HAP-1 (cell line): Measurements from ENCODE around the gene SLC39A11.
"Not testable (repeated sequence)": the region's sequence is repeated elsewhere in the genome, so short reads cannot be mapped to it uniquely, and the experiment has no call there.

Experiments used
- DNase-seq, 2 experiments: peaks; one replicate each; pipeline ENCODE4 v3.0.0-alpha.2; 2016 to 2020; ENCODE audit warnings: low spot score in 2 of 2
- H3K27me3 ChIP-seq: fragments of 250-450 bp; sonication (Bioruptor Pico); 2 replicates; pipeline ENCODE4 v1.5.1; 2020; ENCODE audit warnings: low read depth, mild to moderate bottlenecking, moderate library complexity
- H3K36me3 ChIP-seq: fragments of 250-450 bp; sonication (Bioruptor Pico); replicated peaks from 2 replicates; pipeline ENCODE4 v1.5.1; 2020; ENCODE audit warnings: mild to moderate bottlenecking
- H3K4me1 ChIP-seq: fragments of 250-450 bp; sonication (Bioruptor Pico); 2 replicates; pipeline ENCODE4 v1.5.1; 2020; ENCODE audit warnings: mild to moderate bottlenecking
- H3K4me3 ChIP-seq: fragments of 250-450 bp; sonication (Bioruptor Pico); 2 replicates; pipeline ENCODE4 v1.5.1; 2020; ENCODE audit warnings: mild to moderate bottlenecking, moderate library complexity
- H3K9me3 ChIP-seq: fragments of 250-450 bp; sonication (Bioruptor Pico); 2 replicates; pipeline ENCODE4 v1.5.1; 2020; ENCODE audit warnings: mild to moderate bottlenecking, moderate library complexity
- in situ Hi-C: fragments of 300-500 bp; cut with MboI; formaldehyde crosslinking; loops from 3 replicates; pipeline ENCODE4 v1.14.3; 2020; ENCODE audit warnings: low sequenced_read_pairs, inconsistent platforms, mixed read lengths

The SLC39A11 gene

DNA sequence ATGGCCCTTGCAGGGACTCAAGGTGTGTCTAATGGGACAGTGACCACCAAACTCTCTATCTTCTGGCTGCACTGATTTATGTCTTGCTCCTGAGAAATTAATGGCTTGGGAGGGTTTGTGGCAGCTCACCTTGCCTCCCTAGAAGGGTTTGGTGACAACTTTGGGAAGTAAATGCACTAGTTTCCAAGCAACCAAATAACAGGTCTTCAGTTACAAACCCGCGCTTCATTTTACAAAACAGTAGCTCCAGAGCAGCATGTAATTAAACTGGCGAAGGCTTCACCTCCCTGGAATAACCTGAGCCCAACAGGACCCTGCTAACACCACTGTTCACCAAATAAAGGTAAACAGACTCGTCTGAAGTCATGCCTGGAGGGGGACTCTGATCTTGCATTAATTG, 318.3 kb downstream of the SLC39A11 start:
- Histone ChIP-seq H3K4me1 (no peaks in the 10 kb centered on the region), H3K9me3 (no peaks in the 10 kb centered on the region), H3K27me3 (no peaks in the 10 kb centered on the region), H3K36me3 (no peaks in the 10 kb centered on the region), H3K4me3 (no peak overlapping the region)
- in situ Hi-C loops: no loop called here
- DNase-seq: no peak

DNA sequence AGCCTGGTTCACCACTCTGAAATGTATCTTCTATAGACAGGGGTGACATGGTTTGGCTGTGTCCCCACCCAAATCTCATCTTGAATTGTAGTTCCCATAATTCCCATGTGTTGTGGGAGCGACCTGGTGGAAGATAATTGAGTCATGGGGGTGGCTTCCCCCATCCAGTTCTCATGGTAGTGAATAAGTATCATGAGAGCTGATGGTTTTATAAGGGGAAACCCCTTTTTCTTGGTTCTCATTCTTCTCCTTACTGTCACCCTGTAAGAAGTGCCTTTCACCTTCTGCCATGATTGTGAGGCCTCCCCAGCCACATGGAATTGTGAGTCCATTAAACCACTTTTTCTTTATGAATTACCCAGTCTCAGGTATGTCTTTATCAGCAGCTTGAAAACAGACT, 319.3 kb downstream of the SLC39A11 start:
- DNase-seq, H3K27me3 ChIP-seq, H3K4me1 ChIP-seq, H3K36me3 ChIP-seq, H3K4me3 ChIP-seq, in situ Hi-C loops, H3K9me3 ChIP-seq: not testable (repeated sequence)

DNA sequence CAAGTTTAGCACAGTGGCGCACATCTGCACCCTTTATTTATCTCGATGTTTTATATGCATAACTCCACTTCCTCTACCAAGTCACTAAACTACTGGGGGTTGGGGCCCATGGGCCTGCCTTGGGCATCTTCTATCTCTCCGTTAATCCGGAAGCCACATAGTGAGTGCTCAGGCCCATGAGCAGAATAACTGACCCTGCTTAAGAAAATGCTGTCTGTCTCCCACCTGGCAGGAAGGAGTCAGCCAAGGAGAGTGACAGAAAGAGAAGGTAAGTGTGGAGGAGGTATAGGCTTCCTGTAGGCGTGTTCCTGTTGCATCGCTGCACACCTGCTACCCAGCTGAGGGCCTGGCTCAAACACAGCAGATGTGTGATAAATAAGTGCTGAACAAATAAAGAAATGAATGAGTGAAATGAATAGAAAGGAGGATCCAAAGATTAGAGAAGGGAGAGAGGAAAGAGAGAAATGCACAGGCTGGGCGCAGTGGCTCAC, 320.1 kb downstream of the SLC39A11 start:
- Histone ChIP-seq H3K4me3 (no peak overlapping the region), H3K4me1 (no peaks in the 10 kb centered on the region)
- in situ Hi-C loops: no loop called here

DNA sequence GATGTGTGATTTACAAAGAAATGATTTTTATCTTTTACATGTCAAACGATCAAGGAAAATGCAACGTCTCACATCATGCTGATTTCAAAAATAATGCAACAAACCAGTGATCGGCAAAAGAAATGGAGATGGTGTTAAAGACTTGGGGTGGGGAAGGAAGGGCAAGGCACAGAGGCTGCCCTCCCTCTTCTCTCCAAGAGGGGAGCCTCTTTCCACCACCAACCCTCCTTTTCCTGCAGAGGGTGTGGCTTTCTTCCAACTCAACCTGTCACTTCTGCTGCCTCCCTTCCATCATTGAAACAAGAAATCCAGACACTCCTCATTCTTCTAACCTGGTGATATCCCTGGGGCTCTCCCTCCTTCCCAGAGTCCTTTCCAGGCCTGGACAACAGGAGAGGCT, 320.8 kb downstream of the SLC39A11 start:
- Histone ChIP-seq H3K4me3 (no peak overlapping the region), H3K4me1 (no peaks in the 10 kb centered on the region), H3K9me3 (no peaks in the 10 kb centered on the region), H3K27me3 (no peaks in the 10 kb centered on the region), H3K36me3 (no peaks in the 10 kb centered on the region)
- no peak for DNase-seq
- in situ Hi-C loops: no loop called here

More for the DNA sequence above, 320.1 kb downstream of the SLC39A11 start:
- Histone ChIP-seq H3K36me3 (no peaks in the 10 kb centered on the region), H3K27me3 (no peaks in the 10 kb centered on the region), H3K9me3 (no peaks in the 10 kb centered on the region)
- DNase-seq: no peak

DNA sequence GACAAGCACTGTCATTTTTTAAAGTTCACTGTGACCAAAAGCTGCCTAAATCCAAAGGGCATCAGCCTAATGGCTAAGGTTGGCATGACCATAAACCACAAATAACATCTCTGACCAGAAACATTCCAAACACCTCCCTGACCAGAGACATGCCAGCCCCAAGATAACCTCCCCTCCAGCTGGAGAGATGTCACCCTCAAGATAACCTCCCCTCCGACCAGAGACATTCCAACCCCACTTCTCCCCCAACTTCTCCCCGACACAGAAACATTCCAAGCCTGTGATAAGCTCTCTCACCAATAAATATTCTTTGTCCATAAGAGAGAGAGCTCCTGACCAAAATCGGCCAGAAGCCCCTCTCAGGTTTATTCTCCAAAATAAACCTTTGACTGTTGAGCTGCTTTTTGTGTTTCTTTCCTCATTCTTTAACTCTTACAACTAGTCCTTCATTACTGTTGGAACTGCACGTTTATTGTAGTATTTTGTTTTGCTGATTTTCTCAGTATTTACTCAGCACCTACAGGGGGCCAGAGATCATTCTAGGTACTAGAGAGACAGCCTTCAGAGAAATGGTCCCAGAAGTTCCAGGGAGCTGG, 325.6 kb downstream of the SLC39A11 start:
- H3K9me3 ChIP-seq: no peaks in the 10 kb centered on the region
- no peaks in the 10 kb centered on the region for H3K36me3 ChIP-seq
- H3K4me1 ChIP-seq: no peaks in the 10 kb centered on the region
- H3K4me3 ChIP-seq: no peak overlapping the region
- in situ Hi-C loops: no loop called here
- no peaks in the 10 kb centered on the region for H3K27me3 ChIP-seq
- DNase-seq: no peak

DNA sequence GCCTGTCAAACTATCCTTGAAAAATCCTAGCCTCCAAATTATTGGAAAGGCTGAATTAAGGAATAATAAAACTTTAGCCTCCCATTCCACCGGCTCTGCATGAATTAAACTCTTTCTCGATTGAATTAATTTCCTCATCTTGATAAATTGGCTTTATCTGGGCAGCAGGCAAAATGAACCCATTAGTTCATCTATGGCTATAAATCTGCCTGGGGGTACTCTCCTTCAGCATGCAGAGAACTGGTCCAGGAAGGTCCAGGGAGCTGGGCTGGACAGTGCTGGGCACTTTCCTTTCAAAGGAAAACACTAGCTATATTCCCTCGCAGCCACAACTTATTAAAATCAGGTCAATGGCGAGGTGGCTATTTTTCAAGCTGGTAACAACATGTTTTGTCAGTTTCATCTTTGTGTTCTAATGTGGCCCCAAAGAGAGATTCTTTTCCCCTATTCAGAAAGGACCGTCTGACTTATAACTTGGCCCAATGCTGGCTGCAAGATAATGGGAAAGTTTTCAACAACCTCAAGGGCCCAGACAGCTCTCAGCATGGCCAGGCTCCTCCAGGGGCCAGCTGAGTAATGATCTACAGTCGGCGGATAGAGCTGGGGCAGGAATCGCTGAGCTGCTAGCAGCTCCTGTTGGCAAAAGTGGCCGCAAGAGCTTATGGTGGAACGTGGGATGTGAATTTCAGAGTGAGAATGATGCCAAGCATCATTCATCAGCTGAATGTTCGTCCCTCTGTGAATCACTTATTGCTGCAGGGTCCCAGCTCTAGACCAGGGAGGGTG, 326.9 kb downstream of the SLC39A11 start:
- in situ Hi-C loops: no loop called here
- no peaks in the 10 kb centered on the region for H3K27me3 ChIP-seq

DNA sequence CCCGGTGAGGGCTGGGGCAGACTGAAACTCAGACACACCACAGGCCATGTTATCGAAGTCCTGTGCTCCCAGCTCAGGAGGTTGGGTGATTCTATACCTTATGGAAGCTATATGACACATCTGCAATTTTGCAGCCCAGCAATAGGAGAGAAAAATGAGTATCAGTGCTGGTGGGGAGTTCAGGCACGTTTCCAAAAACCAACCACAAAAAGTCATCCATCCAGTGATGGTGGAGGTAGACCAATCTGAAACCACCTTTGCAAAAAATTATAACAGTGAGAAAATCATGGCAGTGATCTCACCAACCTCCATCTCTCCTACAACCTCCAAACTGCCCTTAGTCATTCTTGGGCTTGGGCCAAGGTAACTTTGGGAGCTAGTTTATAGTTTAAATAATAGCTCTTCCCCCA, 327.9 kb downstream of the SLC39A11 start:
- Histone ChIP-seq H3K9me3 (no peaks in the 10 kb centered on the region), H3K4me3 (no peak overlapping the region), H3K4me1 (no peaks in the 10 kb centered on the region), H3K36me3 (no peaks in the 10 kb centered on the region), H3K27me3 (no peaks in the 10 kb centered on the region)
- DNase-seq: no peak
- in situ Hi-C loops: no loop called here

More for the DNA sequence above, 326.9 kb downstream of the SLC39A11 start:
- Histone ChIP-seq H3K9me3 (no peaks in the 10 kb centered on the region), H3K4me3 (no peak overlapping the region), H3K36me3 (no peaks in the 10 kb centered on the region), H3K4me1 (no peaks in the 10 kb centered on the region)
- no peak for DNase-seq

DNA sequence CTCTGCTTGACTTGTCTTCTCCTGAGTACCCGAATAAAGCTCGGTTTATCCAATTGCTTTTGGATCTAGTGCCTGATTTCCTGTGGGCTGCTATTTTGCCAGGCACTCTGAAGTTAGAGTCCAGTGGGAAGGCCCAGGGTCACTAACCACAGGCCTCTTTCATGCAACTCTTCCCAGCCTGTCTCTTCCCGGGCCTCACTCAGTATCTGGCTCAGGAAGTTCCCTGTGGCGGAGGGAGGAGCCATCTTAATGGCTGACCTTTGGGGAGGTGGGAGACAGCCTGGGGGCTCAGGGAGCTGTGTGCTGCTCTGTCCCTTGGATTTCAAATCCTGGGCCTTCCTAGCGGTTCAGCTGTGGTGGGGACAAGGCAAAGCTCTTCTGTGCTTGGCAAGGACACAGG, 328.5 kb downstream of the SLC39A11 start:
- Histone ChIP-seq H3K4me3 (no peak overlapping the region), H3K4me1 (no peaks in the 10 kb centered on the region), H3K36me3 (no peaks in the 10 kb centered on the region), H3K27me3 (no peaks in the 10 kb centered on the region), H3K9me3 (no peaks in the 10 kb centered on the region)
- DNase-seq: no peak
- in situ Hi-C loops: no loop called here

DNA sequence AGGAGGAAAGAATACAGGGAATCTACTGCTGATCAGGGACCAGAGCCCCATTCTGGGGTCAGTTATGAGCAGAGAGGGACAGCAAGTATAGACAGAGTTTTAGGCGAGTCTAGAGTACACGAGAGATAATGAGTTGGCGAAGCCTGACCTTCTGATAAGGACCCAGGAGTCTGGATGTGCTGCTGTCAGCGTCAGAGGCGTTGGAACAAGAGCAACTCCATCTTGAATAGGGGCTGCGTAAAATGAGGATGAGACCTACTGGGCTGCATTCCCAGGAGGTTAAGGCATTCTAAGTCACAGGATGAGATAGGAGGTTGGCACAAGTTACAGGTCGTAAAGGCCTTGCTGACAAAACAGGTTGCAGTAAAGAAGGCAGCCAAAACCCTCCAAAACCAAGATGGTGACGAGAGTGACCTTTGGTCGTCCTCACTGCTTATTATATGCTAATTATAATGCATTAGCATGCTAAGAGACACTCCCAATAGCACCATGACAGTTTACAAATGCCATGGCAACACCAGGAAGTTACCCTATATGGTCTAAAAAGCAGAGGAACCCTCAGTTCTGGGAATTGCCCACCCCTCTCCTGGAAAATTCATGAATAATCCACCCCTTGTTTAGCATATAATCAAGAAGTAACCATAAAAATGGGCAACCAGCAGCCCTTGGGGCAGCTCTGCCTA, 330.5 kb downstream of the SLC39A11 start:
- H3K4me3 ChIP-seq, DNase-seq, in situ Hi-C loops, H3K36me3 ChIP-seq, H3K27me3 ChIP-seq, H3K9me3 ChIP-seq, H3K4me1 ChIP-seq: not testable (repeated sequence)

DNA sequence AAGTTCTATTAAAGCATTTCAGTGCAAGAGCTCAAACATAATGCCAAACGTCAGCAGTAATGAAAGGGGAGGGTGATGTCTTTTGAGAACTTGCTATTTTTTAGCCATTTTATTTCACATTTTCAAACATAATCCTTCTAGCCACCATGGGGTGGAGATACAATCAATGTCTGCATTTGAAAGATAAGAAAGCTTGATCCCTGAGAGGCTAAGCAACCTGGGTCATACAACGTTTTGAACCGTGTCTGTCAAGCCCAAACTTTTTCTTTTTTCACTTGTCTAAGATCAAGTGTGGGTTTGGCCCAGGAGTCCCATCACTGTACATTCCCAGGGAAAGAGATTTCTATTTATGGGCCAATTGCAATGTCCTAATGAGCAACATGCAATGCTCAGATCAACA, 331.1 kb downstream of the SLC39A11 start:
- in situ Hi-C loops: no loop called here
- H3K4me3 ChIP-seq: no peak overlapping the region
- H3K36me3 ChIP-seq: no peaks in the 10 kb centered on the region
- H3K4me1 ChIP-seq: no peaks in the 10 kb centered on the region
- H3K9me3 ChIP-seq: no peaks in the 10 kb centered on the region
- no peaks in the 10 kb centered on the region for H3K27me3 ChIP-seq
- DNase-seq: no peak

DNA sequence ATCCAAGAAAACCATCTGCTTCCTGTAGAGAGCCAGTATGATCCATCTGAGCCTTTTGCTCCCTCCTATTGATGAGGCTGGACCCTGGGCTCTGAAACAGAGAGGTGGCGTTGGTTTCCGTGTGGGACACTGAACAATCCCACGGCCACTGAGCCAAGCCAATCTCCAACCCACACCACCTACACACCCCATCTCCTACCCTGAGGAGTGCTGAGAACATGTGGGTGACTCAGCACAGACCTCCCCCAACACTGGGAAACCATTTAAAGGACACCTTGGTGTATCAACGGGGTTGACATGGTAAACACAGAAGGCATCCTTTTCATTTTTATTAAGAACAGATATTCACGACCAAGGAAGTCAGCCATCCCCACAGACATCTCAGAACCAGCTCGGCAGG, 332.1 kb downstream of the SLC39A11 start:
- H3K27me3 ChIP-seq: no peaks in the 10 kb centered on the region
- no peaks in the 10 kb centered on the region for H3K36me3 ChIP-seq
- no peak for DNase-seq
- H3K4me3 ChIP-seq: no peak overlapping the region
- H3K9me3 ChIP-seq: no peaks in the 10 kb centered on the region
- no peaks in the 10 kb centered on the region for H3K4me1 ChIP-seq
- in situ Hi-C loops: no loop called here

DNA sequence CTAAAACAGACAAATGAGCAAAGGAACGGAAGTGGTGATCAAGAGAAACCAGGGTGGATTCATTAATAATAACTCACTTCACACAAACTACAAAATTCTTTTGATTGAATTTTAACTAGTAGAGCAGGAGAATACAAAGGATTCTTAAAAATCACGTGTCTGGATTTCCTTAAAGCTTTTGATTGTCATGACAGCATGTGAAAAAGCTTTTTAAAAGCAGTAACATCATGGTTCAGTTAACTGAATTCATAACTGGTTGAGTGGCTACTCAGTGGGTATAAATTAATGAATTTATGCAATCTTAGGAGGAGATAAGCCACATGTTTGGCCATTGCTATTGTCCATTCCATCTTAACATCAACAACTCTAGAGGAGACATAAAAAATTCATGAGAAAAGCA, 333.2 kb downstream of the SLC39A11 start:
- Histone ChIP-seq H3K4me1 (no peaks in the 10 kb centered on the region), H3K9me3 (no peaks in the 10 kb centered on the region), H3K4me3 (no peak overlapping the region), H3K36me3 (no peaks in the 10 kb centered on the region), H3K27me3 (no peaks in the 10 kb centered on the region)
- in situ Hi-C loops: no loop called here
- no peak for DNase-seq

DNA sequence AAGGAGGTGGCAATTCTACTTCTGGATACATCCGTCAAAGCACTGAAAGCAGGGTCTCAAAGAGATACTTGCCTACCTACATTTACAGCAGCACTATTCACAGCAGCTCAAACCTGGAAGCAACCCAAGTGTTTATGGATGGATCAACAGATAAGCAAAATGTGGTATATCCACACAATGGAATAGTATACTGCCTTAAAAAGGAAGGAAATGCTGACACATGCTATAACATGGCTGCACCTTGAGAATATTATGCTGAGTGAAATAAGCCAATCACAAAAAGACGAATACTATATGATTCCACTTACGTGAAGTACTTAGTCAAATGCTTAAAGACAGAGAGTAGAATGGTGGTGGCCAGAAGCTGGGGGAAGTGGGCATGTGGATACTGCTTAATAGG, 336.2 kb downstream of the SLC39A11 start:
- Histone ChIP-seq H3K36me3 (no peaks in the 10 kb centered on the region), H3K4me3 (no peak overlapping the region), H3K9me3 (no peaks in the 10 kb centered on the region), H3K4me1 (no peaks in the 10 kb centered on the region), H3K27me3 (no peaks in the 10 kb centered on the region)
- no peak for DNase-seq
- in situ Hi-C loops: no loop called here

DNA sequence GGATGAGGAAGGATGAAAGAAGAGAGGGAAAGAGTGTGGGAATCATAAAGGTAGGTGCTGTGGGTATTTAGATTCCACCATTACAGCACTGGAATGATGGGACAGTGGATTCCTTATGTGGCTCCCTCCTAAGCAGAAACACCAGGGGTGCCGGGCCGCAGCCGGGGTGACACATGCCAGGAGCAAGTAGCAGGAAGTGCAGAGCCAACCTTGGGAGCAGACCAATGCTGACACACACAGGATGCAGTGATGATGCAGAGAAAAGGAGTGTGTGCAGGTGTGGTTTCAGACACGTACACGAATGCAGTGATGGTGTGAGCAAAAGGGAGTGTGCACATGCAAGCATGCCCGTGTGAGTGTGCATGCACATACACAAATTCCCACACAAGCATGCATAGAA, 338.0 kb downstream of the SLC39A11 start:
- DNase-seq: no peak
- H3K9me3 ChIP-seq: no peaks in the 10 kb centered on the region
- H3K27me3 ChIP-seq: no peaks in the 10 kb centered on the region
- H3K4me1 ChIP-seq: no peaks in the 10 kb centered on the region
- no peaks in the 10 kb centered on the region for H3K36me3 ChIP-seq
- in situ Hi-C loops: no loop called here
- no peak overlapping the region for H3K4me3 ChIP-seq
